SHP77 (cell line): Measurements from ENCODE around the gene TCF21.
A peak's percentile ranks its signal among the peaks of the same experiment; 100 is the strongest.
"Not testable (repeated sequence)": the region's sequence is repeated elsewhere in the genome, so short reads cannot be mapped to it uniquely, and the experiment has no call there.

Experiments used
- DNase-seq, 2 experiments: peaks; one replicate each; lab custom pipeline; 2025; lab: John Stamatoyannopoulos, UW

TCF21 gene

DNA sequence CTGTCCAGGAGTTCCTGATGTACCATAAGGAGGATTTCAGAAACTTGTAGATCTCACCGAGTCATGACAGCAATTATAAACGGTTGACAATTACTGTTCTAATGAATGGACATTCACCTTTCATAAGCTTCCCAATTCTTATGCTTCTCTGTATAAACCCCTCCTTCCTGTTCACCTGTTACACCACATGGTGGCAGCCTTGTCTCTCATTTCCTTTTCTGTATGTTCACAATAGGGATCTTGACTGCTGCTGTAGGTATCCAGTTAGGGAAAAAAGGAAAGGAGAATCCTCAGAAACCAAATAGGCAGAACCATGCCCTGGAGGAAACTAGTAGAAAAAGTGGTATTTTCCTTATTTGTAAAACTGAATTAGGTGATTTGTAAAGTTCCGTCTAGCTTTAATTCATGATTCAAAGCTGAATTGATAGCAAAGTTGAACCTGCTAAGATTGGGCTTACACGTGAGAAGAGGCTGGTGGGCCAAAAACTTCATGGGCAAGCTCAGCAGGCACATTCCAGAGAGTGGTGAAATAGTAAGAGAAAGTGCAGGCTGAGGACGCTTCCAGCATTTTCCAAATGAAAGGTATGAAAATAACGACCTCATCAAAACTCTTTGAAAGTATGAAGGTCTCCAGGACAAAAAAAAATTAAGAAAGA, 35.2 kb downstream of the TCF21 start:
- DNase-seq: peak; percentile 67 to 81

DNA sequence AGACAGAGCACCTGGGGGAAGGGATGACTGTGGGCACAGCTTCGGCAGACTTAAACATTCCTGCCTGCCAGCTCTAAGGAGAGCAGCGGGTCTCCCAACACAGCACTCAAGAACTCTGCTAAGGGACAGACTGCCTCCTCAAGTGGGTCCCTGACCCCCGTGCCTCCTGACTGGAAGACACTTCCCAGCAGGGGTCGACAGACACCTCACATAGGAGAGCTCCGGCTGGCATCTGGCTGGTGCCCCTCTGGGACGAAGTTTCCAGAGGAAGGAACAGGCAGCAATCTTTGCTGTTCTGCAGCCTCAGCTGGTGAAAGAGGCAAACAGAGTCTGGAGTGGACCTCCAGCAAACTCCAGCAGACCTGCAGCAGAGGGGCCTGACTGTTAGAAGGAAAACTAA, 42.3 kb downstream of the TCF21 start:
- not testable (repeated sequence) for DNase-seq

DNA sequence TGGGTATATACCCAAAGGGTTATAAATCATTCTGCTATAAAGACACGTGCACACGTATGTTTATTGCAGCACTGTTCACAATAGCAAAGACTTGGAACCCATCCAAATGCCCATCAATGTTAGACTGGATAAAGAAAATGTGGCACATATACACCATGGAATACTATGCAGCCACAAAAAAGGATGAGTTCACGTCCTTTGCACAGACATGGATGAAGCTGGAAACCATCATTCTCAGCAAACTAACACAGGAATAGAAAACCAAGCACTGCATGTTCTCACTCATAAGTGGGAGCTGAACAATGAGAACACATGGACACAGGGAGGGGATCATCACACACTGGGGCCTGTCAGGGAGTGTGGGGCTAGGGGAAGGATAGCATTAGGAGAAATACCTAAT, 47.4 kb downstream of the TCF21 start:
- DNase-seq: not testable (repeated sequence)

DNA sequence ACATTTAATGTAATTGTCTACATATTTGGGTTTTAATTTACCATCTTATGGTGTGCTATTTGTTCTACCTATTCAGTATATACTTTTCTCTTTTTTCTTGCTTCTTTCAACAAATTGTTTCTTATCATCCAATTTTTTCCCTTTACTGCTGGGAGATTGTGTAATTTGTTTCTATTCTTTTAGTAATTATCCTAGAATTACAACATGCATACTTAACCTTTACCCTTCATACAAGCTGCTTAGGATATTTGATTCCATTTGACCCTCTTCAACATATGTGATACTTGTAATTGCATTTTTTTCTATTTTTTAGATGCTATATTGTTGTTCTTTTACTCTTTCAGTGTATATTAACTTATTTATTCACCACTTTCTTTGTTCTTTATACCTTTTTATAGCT, 49.0 kb downstream of the TCF21 start:
- no peak for DNase-seq

DNA sequence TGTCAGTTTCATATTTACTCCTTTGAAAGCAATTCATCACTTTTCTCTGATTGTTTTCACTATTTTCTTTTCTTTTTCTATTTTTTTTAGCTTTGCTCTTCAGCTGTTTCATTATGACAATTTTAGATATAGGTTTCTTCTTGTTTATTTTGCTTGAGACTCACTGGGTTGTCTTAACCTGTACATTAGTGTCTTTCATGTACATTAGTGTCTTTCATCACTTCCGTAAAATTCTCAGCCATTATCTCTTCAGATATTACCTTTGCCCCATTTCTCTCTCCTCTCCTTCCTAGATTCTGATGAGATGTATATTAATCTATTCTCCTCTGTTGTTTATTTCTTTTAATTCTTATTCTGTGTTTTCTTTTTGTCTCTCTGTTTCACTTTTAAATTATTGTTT, 49.6 kb downstream of the TCF21 start:
- no peak for DNase-seq

DNA sequence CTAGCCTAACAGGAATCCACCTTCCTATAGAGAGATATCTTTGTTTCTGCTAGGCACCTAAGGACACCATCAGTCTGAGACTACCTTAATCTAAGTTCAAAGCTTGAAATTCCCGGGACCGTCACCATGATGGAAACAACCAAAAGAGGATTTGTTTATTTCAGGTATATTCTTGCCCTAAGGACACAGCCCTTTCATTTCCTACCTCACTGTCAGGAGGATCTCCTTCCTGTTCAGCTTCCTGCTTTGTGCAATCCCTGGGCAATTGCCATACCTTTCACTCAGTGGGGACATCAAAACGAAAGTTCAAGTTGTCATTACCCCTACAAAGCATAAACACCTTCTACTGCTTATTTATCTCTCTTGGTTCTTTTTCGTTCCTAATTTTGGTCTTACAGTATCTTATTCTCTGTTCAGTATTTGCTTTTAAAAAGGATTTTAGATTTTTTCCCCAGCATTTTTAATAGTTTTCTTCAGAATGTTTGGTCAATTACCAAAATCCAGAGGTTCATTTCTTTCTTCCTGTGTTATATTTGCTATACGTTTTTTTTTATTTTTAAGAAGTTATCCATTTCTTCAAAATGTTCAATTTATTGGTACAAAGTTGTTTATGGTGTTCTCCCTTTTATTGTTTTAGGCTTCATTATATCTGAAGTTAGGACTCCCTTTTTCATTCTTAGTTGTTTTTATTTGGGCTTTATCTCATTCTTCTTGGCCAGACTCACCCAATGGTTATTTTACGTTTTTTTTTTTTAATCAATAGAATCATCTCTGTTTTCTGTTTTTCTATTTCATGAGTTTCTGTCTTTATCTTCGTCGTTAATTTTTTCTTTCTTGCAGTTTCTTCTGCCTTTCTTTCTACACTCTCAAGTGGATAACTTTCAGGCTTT, 51.1 kb downstream of the TCF21 start:
- DNase-seq: no peak
